LNCaP clone FGC (cell line): ENCODE measurements around the gene ESAM.

Experiments
- DNase-seq: peaks from one replicate; pipeline ENCODE4 v3.0.0-alpha.2; 2011; ENCODE audit warnings: low read depth
- H3K4me3 ChIP-seq: 2 replicates; pipeline ENCODE4 v1.5.1; 2011; ENCODE audit warnings: mild to moderate bottlenecking, low read depth, low read length, control low read depth
- CTCF ChIP-seq: IDR thresholded peaks from 2 replicates; pipeline ENCODE4 v1.5.1; 2012; ENCODE audit warnings: mild to moderate bottlenecking; ENCODE audit not compliant: control insufficient read depth, insufficient read depth; ENCODE audit errors: extremely low read depth

ESAM gene

GRCh38 chr11:124756033-124756752, 5.9 kb downstream of the ESAM start:
- no peak overlapping the region for H3K4me3 ChIP-seq
- DNase-seq, result no peak
- TF ChIP-seq CTCF, result no peak

- no peak for DNase-seq
- no peak overlapping the region for H3K4me3 ChIP-seq
- TF ChIP-seq CTCF, result no peak
Observed at GRCh38 chr11:124754710-124755109, 7.4 kb downstream of the ESAM start.

GRCh38 chr11:124754309-124754708, 7.8 kb downstream of the ESAM start:
- H3K4me3 ChIP-seq, result no peak overlapping the region
- DNase-seq, result no peak
- no peak for TF ChIP-seq CTCF

GRCh38 chr11:124753624-124754023, 8.5 kb downstream of the ESAM start:
- no peak for DNase-seq
- TF ChIP-seq CTCF, result no peak
- H3K4me3 ChIP-seq, result no peak overlapping the region

- no peak overlapping the region for H3K4me3 ChIP-seq
- DNase-seq, result no peak
Observed at GRCh38 chr11:124753205-124753604, 8.9 kb downstream of the ESAM start.

GRCh38 chr11:124752471-124753102, 9.5 kb downstream of the ESAM start:
- no peak overlapping the region for H3K4me3 ChIP-seq
- no peak for DNase-seq
- TF ChIP-seq CTCF, result no peak

More at GRCh38 chr11:124753205-124753604, 8.9 kb downstream of the ESAM start:
- TF ChIP-seq CTCF, result no peak
